OCI-M1 (cell line): ENCODE results near the gene FBXL15.
"Not testable (repeated sequence)": the region's sequence is repeated elsewhere in the genome, so short reads cannot be mapped to it uniquely, and the experiment has no call there.

Source experiments
- DNase-seq: peaks from one replicate; lab custom pipeline; 2025; lab: John Stamatoyannopoulos, UW

Gene FBXL15

DNA sequence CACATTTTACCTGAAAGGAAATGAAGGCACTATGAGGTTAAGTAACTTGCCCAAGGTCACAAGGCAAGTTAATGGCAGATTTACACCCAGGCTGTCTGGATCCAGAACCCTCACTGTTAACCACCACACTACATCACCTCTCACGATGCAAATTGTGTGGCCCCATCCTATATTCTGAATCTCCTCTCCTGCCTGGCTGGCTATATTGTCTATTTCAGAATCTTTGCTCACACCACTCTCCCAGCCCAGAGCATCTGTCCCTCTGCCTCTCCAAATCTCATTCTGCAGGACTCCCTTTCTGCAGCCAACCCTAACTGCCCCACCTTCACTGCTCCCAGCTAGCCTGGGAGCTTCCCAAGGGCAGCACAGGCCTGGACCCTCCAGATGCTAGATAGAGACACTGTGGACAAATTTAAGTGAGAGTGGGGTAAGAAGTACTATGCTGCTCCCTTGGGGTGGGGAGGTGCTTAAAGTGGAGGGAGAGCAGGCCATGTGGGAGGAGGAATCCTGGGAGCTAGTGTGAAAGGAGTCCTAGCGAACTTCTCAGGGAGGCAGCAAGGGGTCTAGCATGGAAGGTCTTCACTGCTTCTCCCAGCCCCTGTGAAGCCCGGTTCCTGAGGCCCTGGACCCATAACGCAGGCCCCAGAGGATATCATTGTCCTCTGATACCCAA lies 11.0 kb downstream of the FBXL15 start:
- DNase-seq: peak; percentile 70

DNA sequence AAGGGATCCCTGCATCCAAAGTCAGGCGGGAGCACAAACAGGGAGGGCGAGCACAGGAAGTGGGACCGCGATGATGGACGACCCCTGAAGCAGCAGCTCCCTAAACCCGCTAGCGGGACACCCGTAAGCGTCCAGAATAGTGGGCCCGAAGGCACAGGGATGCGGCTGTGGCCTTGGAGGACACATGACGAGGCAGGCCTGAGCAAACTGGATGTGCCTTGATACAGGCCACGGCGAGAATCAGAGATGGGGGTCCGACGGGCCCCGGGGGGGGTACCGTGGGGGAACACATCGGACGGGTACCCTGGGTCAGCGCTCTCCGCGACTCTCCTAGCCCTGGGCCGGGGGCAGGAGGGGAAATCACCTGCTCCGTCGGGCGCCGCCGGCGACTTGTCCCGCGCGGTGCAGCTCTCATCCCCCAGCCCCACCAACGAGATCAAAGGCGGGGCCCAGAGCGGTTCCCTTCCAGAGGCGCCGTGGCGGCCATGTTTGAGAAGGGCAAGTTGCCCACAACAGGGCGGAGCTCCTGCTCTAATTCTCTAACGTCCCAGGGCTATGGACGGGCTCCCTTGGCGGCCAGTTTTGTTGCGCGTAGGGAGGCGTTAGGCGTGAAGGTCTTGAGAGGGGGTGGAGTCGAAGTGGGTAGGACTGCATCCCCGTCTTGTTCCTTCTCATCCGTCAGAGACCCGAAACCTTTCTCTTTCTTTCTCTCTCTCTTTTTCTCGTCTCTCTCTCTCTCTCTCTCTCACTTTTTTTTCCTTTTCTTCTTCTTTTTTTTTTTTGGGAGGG lies 11.7 kb downstream of the FBXL15 start, which contains the start of gene CUEDC2:
Gene CUEDC2, minus strand, starts transcription at position 413 of the 789 bp plus-strand sequence. CDS start 7,386 bp downstream, outside the sequence.
- DNase-seq: peak; percentile 99

DNA sequence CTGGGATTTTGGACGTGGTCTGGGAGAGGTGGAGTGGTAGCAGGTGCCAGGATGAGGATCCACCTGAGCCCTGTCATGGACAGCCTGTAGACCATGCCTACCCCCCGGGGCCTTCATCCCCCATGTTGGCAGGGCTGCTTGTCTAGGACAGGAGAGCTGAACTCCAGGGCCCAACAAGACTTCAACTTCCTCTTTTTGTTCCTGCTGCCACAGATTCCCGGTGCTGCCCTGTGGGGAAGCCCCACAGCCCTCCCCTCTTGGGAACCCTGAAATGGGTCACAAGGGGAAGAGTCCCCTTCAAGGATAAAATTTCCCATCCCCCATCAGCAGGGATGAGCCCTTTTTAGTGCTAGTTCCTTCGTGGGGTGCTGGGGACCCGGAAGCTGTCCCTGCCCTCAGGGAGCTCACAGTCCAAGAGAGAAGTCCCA lies 13.0 kb downstream of the FBXL15 start:
- DNase-seq: peak; percentile 75

DNA sequence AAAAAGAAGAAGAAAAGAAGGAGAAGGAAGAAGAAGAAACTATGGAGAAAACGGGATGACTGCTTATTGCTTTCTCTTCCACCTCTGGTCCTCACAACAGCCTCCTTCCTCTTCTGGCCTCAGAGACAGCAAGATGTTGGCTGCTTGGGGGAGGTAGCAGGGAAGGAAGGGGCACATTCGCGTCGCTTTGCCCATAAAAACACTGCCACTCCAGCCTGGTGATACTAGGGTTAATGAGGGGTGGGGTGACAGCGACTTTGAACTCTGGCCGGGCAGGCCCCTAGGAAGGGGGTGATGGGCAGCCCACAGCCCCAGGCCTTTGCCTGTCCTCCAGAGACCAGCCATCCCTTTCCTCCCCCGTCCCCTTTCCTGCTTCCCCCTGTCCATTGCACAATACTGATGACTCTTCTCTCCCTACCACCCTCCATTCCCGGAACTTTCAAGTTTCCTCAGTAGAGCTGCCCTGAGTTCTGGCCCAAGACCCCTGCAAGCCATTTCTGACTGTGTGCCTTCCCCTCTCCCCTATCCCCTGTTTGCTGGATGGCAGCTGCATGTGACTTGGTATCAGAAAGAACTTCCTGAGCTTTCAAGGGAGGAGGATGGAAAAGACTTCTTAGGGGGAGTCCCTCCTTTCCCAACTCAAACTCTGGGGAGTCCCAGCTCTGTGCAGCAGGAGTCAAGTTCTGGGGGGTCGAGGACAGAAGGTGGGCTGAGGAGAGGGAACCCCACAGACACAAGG lies 13.9 kb downstream of the FBXL15 start:
- peak; percentile 81 for DNase-seq

DNA sequence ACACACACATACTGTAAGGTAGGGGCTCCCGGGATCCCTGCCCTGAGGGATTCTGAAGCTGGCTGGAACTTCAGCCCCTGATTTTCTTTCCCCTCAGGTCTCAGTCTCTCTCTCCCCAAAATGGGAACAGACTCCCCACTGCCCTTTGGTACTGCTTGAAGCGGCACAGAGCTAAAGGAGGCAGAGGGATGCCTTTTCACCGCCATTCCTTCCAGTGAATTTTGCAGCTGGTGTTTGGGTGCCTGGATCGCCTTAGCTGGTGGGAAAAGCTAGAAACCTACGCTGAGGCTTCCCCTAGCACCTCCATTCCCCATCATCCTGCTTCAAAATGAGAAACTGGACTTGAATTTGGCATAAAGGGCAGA lies 14.5 kb downstream of the FBXL15 start:
- no peak for DNase-seq

DNA sequence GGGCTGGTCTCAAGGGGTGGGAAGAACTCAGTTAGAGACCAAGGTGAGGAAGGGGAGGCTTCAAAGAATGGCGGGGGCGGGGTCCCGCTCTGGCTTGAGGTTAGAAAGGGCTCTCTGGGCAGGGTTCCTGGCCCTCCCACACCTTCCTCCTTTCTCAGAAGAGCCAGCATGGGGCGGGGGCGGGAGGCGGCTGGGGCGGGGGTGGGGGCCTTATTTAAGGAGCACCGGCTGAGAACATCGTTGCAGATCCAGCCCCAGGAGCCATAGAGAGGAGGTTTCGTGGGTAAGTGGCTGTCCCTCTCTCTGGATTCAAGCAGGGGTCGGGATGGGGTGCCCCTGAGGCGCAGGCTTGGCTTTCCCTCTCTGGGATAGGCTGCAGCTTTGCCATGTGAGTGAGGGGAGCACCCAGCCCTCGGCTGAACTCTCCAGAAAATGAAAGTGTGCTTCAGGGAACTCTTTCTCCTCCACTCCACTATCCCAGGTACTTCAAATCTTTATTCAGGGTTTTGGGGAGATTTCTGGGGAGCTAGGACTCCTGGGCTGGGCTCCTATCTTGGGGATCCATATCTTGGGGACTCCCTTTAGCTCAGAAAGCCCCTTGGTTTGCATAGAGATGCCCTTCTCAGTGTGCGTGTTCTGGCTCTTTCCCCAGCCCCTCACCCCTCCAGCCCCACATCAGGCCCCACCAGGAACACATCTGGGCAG lies 15.0 kb downstream of the FBXL15 start:
- peak; percentile 92 for DNase-seq

DNA sequence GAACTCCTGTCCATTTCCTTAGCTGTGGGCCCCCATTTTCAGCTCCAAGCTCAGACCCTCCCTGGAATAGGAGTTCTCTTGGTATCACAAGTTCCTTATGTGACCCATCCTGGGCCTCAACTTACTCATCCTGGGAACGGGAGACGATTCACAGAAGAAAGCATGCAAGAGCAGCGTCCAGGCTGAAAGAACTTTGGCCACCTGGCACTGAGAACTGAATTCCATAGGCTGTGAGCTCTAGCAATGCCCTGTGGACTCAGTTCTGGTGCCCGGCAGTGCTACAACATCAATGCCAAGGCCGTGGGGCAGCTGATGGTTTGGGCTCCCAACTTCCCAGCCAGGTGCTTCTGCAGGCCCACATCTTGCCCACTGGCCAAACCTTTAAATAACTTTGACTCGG lies 15.7 kb downstream of the FBXL15 start:
- DNase-seq: peak; percentile 43

DNA sequence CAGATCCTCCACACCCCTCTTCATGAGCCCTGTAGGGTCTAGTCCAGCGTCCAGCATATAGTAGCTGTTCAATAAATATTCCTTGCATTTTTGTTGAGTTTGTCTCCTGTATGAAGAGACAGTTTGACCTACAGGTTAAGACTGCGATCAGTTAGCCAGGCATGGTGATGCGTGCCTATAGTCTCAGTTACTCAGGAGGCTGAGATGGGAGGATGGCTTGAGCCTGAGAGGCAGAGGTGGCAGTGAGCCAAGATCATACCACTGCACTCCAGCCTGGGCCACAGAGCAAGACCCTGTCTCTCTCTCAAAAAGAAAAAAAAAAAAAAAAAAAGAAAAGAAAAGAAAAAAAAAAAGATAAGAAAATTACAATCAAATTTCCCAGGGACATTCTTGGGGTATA lies 16.9 kb downstream of the FBXL15 start:
- DNase-seq: no peak

DNA sequence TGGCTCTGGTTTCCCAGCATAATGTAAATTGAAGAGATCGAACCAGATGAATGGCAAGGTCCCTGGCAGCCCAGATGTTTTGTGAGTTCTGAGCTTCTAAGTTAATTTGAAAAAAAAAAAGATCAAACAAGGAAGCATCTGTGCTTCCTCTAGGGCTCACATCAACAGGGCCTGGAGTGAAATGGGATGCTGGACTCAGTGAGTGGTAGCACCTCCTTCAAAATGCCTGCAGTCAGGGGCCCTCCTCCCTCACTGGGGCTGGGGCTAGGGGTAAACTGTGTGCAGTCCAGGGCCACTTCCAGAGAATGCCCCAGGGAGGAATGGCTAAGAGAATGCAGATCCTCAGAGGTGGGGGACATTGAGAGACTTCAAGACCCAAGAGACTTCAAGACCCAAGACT lies 17.7 kb downstream of the FBXL15 start:
- no peak for DNase-seq

DNA sequence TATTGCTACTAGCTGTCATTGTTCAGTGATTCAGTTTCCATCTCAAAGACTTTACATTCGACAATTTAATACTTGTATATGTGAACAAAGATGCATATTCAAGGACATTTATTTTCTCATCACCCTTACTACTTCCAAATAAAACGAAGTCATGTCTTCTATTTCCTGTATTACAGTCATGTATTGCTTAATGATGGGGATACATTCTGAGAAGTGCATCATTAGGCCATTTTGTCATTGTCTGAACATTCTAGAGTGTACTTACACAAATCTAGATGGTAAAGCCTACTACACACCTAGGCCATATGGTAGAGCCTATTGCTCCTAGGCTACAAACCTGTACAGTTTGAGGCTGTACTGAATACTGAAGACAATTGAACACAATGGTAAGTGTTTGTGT lies 24.2 kb downstream of the FBXL15 start:
- no peak for DNase-seq

DNA sequence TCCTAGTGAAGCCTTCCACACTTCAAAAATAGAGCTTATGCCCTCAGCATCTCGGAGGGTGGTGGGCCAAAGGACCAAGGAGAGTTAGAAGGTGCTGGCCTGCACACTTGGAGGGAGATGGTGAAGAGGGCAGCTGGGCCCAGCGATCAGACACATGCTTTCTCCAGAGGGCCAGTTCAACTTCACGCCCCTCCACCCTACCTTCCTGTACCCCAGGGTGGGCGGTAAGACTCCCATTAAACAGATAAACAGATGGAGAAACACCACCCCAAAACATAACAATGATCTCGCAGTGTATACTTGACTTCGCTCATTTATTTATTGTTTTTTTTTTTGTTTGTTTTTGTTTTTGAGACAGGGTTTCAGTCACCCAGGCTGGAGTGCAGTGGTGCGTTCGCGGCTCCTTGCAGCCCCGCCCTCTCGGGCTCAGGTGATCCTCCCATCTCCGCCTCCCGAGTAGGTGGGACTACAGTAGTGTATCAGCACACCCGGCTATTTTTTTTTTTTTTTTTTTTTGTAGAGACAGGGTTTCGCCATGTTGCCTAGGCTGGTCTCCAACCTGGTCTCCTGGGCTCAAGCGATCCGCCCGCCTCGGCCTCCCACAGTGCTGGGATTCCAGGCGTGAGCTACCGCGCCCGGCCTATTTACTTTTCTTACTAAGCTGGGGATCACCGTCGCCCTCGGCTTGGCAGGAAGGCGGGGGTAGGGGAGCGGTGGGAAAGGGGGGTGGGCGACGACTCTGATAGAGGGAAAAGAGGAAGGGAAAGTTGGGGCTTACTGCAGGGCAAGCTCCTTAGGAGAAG lies 28.9 kb downstream of the FBXL15 start:
- DNase-seq: peak; percentile 86

DNA sequence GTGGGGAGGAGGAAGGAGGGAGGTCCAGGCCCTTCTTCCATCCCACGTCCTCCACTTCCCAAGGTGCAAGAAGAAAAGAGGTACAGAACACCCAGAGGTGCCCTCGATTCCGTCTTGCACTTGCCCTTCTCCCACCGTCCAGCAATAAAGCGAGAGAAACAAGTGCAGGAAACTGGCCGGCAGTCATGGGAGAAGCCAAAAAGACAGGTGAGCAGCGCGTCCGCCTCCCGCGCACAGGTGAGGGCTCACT lies 29.4 kb downstream of the FBXL15 start:
- no peak for DNase-seq

DNA sequence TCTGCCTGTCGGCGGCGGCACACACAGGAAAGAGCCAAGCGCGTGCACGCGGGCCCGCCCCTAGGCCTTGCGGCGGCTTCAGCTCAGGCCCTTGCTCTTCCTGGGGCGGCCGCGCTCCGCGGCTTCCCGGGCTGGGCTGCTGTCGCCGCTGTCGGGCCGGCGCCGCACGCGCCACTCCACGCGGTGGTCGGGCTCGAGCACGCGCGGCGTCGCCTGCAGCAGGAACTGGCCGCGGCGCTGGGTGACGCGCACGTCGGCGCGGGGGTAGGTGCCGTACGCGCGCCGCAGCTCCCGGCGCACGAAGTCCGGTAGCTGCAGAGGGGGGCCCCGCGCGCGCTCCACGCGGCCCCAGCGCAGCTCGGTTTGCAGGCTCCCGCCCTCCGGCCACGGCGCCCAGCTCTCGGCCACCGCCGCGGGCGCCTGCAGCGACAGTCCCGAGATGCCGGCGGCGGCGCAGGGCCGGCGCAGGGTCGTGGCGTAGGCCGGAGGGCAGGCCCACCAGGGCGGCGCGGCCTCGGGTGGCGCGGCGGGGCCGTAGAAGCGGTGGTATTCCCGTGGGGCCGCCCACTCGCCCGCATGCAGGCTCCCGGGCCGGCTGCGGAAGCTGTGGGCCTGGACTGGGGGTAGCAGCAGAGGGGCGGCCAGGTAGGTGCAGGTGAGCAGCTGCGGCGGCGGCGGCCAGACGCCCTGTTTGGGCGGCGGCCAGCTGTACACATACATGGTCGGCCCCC lies 29.9 kb downstream of the FBXL15 start:
- DNase-seq: peak; percentile 92

DNA sequence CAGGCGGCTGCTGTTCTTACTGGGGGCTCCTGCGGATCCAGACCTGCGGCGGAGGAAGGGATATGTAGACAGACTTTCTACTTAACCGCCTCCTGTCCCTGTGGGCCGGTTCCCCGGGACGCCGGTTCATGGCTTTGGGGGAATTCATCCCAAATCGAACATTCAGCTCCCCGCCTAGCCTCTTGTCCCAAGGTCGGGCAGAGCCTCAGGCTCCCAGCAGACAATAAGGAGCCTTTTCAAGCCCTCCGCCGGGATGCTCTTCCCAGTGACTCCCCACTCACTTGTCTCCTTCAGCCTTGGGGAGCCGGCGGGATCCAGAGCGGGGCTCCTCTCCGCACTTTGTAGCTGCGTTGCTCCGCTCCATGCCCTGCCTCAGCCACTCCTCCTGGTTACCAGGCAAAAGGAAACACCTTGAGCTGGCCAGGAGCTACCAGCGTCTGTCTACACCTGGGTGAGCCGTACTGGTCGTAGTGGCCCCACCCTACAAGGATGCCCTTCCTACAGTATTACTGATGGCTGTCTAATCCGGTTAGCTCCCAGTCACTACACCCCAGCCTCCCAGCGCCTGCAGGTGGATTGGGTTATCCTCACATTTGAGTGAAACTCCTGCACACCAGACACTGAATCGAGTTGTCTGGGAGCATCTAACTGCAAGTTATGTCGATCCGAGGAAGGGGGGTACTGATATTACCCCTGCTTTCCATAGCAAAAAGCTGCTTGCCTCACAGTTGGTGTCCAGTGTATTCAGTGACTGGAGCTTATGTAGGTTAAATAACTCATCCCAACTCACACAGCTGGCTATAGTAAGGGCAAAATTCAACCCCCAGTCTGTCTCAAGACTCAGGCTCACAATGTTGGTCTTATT lies 30.7 kb downstream of the FBXL15 start, which contains the start of gene C10orf95:
Gene C10orf95, minus strand, starts transcription at position 439 of the 865 bp plus-strand sequence. CDS start 450 bp downstream, outside the sequence.
- no peak for DNase-seq

DNA sequence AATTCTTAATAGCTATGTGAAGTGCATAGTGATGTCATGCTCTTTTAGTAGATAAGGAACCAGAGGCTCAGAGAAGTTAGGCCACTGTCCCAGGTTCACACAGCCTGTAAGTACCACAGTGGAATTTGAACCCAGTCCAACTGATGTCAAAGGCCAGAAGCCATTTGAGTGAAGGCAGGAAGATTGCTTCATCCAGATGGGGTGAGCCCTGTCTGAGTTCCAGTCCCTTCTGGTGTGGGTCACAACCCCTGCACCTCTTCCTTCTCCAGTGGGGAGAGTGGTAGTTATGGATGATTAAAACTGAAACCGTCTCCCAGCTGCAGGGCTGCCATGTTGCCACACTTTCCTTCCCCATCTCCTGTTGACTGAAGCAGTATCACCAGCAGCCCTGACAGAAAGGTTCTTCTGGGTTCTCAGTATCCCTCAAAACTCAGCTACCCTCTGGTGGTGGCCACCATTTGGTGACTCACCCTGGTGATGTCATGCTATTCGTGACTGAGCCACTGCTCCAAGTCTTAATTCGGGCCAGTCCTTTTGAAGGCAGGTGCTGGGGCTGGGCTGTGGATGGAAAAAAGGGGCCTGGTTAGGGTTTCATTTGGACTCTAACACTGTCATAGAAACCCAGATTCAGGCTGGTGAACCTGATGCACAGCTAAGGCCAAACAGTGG lies 32.2 kb downstream of the FBXL15 start:
- DNase-seq: peak; percentile 57

DNA sequence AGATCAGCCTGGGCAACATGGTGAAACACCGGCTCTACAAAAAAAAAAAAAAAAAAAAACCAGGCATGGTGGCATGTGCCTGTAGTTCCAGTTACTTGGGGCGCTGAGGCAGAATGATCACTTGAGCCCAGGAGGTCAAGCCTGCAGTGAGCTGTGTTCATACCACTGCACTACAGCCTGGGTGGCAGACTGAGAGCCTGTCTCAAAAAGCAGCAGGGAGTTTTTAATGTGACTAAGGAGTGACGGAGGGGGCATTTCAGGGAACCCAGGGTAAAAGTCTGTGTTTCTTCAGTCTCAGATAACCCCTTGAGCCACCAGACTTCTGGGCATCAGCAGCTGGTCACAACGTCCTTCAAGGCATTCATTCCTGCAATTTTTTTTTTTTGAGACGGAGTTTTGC lies 32.9 kb downstream of the FBXL15 start:
- no peak for DNase-seq

DNA sequence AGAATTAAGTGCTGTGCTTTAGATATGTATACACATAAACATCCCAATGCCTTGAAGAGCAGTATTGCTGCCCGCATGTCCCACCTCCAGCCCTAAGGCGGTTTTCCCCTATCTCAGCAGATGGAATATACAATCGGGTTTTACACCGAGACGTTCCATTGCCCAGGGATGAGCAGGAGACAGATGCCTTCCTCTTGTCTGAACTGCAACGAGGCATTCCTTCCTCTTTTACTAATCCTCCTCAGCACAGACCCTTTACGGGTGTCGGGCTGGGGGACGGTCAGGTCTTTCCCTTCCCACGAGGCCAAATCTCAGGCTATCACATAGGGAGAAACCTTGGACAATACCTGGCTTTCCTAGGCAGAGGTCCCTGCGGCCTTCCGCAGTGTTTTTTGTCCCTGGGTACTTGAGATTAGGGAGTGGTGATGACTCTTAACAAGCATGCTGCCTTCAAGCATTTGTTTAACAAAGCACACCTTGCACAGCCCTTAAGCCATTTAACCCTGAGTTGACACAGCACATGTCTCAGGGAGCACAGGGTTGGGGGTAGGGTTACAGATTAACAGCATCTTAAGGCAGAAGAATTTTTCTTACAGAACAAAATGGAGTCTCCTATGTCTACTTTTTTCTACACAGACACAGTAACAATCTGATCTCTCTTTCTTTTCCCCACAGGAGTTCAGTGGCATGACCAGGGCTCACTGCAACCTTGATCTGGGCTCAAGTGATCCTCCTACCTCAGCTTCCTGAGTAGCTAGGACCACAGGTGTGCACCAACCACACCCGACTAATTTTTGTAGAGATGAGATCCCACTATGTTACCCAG lies 34.2 kb downstream of the FBXL15 start:
- DNase-seq: not testable (repeated sequence)

DNA sequence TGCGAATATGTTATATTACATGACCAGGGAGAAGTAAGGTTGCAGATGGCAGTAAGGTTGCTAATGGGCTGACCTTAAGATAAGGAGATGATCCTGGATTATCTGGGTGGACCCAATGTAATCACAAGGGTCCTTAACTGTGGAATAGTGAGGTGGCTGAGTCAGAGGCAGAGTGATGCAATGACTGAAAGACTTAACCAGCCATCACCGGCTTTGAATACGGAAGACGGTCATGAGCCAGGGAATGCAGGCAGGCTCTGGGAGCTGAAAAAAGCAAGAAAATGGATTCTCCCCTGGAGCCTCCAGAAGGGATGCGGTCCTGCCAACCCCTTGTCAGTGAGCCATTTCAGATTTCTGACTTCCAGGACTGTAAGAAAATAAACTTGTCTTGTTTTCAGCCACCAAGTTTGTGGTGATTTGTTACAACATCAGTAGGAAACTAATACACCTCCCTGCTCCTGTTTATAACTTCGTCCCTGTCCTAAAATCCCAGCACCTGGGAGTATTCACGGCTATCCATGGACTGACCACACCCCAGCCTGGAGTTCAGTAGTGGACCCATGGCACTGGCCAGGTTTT lies 35.3 kb downstream of the FBXL15 start:
- peak; percentile 78 for DNase-seq
